K562 (cell line): Measurements from ENCODE around the gene TRIM47. TPM values are rescaled to one million over a fixed set of nuclear protein-coding genes. Genes with fewer than 3 reads are reported as not detected.

Experiments used
- ATAC-seq: fragments of 200-7000 bp; cut with Tn5 transposase; 3 replicates; pipeline ENCODE4 v1.9.1; 2020; ENCODE audit warnings: moderate library complexity
- BruUV-seq: library from RNA; stranded (reverse); fragments of 400-500 nt; replicated peaks from 2 replicates; lab custom pipeline; 2021; lab: Mats Ljungman, UMichigan
- CTCF ChIA-PET: fragments of 300-600 bp; formaldehyde crosslinking; extraction: SDS; loops from one replicate; lab custom pipeline; 2021; ENCODE audit warnings: low intra/inter-chr PET ratio; lab: Yijun Ruan, JAX
- POLR2A ChIA-PET: fragments of 300-600, 350-650 bp; sonication (Branson Sonifier 250); formaldehyde crosslinking; extraction: SDS; loops from one replicate; lab custom pipeline; 2021; ENCODE audit warnings: antibody characterized with exemption, inconsistent platforms; lab: Yijun Ruan, JAX
- DNase-seq, 4 experiments: peaks; one replicate each; pipeline versions ENCODE4 v3.0.0 to v3.0.0-alpha.2; 2011 to 2018; ENCODE audit warnings: low spot score in 3 of 4, mixed read lengths in 3 of 4; ENCODE audit errors: extremely low read depth in 1 of 4
- FAIRE-seq: peaks from 2 replicates; lab custom pipeline; 2011; peaks lifted over from hg19 to GRCh38; lab: Jason Lieb, UNC
- H2AFZ ChIP-seq: 2 replicates; pipeline ENCODE4 v1.6.0; 2011; ENCODE audit warnings: low read depth, low read length, control low read depth, inconsistent platforms
- H3K27ac ChIP-seq: fragments of 200-600 bp; 3 replicates; pipeline ENCODE4 v1.8.0; 2011; ENCODE audit warnings: low read depth, mild to moderate bottlenecking, control low read depth, inconsistent platforms, low read length, moderate library complexity, mixed read lengths; ENCODE audit errors: extremely low read depth
- H3K27me3 ChIP-seq, 2 experiments: fragments of 300-600 bp in 1 of 2; 2 replicates in 1 of 2; 3 replicates in 1 of 2; pipeline versions ENCODE4 v1.6.0 to v1.8.0; 2011; ENCODE audit warnings: inconsistent platforms in 2 of 2, low read length in 2 of 2, mild to moderate bottlenecking in 1 of 2, mixed read lengths in 1 of 2, moderate library complexity in 1 of 2; ENCODE audit not compliant: control insufficient read depth in 2 of 2, insufficient read depth in 2 of 2
- H3K36me3 ChIP-seq: fragments of 300-600 bp; 3 replicates; pipeline ENCODE4 v1.8.0; 2011; ENCODE audit warnings: mild to moderate bottlenecking, low read length, inconsistent platforms; ENCODE audit not compliant: control insufficient read depth, insufficient read depth
- H3K4me1 ChIP-seq, 2 experiments: fragments of 200-600 bp in 1 of 2; replicated peaks in 1 of 2; 2 replicates in 1 of 2; 3 replicates in 1 of 2; pipeline versions ENCODE4 v1.5.1 to v1.8.0; 2011; ENCODE audit warnings: inconsistent platforms in 2 of 2, low read length in 2 of 2, mild to moderate bottlenecking in 1 of 2, mixed read lengths in 1 of 2, moderate library complexity in 1 of 2; ENCODE audit not compliant: control insufficient read depth in 2 of 2, insufficient read depth in 2 of 2
- H3K4me2 ChIP-seq: 2 replicates; pipeline ENCODE4 v1.6.1; 2011; ENCODE audit warnings: low read length, control low read depth, inconsistent platforms, mixed read lengths; ENCODE audit not compliant: insufficient read depth
- H3K4me3 ChIP-seq: fragments of 200-600 bp; sonication (generic), shearing (Covaris generic); 2 replicates; pipeline ENCODE4 v1.5.1; 2016; ENCODE audit warnings: control low read depth, inconsistent platforms
- H3K79me2 ChIP-seq: fragments of 200-600 bp; 3 replicates; pipeline ENCODE4 v1.8.0; 2011; ENCODE audit warnings: low read length, inconsistent platforms; ENCODE audit not compliant: control insufficient read depth, insufficient read depth
- H3K9ac ChIP-seq, 2 experiments: 2 replicates each; pipeline versions ENCODE4 v1.6.0 to v1.6.1; 2011; ENCODE audit warnings: low read depth in 2 of 2, low read length in 2 of 2, control low read depth in 1 of 2, inconsistent platforms in 1 of 2, mild to moderate bottlenecking in 1 of 2, mixed read lengths in 1 of 2; ENCODE audit not compliant: insufficient read depth in 1 of 2
- H3K9me1 ChIP-seq: one replicate; pipeline ENCODE4 v1.6.0; 2011; ENCODE audit warnings: inconsistent platforms, mild to moderate bottlenecking, low read length, moderate library complexity; ENCODE audit not compliant: control insufficient read depth, insufficient read depth
- H3K9me3 ChIP-seq: replicated peaks from 2 replicates; pipeline ENCODE4 v1.5.1; 2011; ENCODE audit warnings: low read depth, low read length, inconsistent platforms; ENCODE audit not compliant: control insufficient read depth, insufficient read depth
- H4K20me1 ChIP-seq: replicated peaks from 2 replicates; pipeline ENCODE4 v1.6.1; 2011; ENCODE audit warnings: low read length, inconsistent platforms, mixed read lengths; ENCODE audit not compliant: control insufficient read depth, insufficient read depth
- CUX1 ChIP-seq: fragments of 200-800 bp; sonication (Bioruptor generic); IDR thresholded peaks from 2 replicates; pipeline ENCODE4 v1.6.1; 2016; ENCODE audit warnings: missing genetic modification characterization, missing compliant biosample characterization
- KLF6 ChIP-seq: fragments of 250-450 bp; sonication (Bioruptor Pico); IDR thresholded peaks from 2 replicates; pipeline ENCODE4 v1.4.0; 2020; ENCODE audit warnings: mild to moderate bottlenecking, moderate library complexity, borderline replicate concordance
- MTA3 ChIP-seq: fragments of 450-650 bp; formaldehyde crosslinking; IDR thresholded peaks from 2 replicates; pipeline ENCODE4 v1.6.1; 2017; ENCODE audit warnings: mild to moderate bottlenecking, borderline replicate concordance
- NFIC ChIP-seq: fragments of 450-650 bp; IDR thresholded peaks from 2 replicates; pipeline ENCODE4 v1.6.1; 2017; ENCODE audit warnings: mild to moderate bottlenecking, inconsistent platforms
- POLR2G ChIP-seq: fragments of 200-400 bp; formaldehyde crosslinking; IDR thresholded peaks from 2 replicates; pipeline ENCODE4 v1.6.1; 2017; ENCODE audit warnings: low read depth, mild to moderate bottlenecking, antibody characterized with exemption, low read length, moderate library complexity
- RBFOX2 ChIP-seq: fragments of 200-400 bp; formaldehyde crosslinking; IDR thresholded peaks from 2 replicates; pipeline ENCODE4 v1.6.1; 2017; ENCODE audit warnings: low read depth, mild to moderate bottlenecking, low read length, moderate library complexity
- SMC3 ChIP-seq: conservative IDR thresholded peaks from 2 replicates; pipeline ENCODE4 v1.6.1; 2011; ENCODE audit warnings: low read depth, low read length, improper control_type of control experiment; ENCODE audit not compliant: insufficient read depth
- SUPT5H ChIP-seq: fragments of 450-650 bp; IDR thresholded peaks from 2 replicates; pipeline ENCODE4 v1.6.1; 2016
- XRCC5 ChIP-seq: fragments of 200-400 bp; formaldehyde crosslinking; IDR thresholded peaks from 2 replicates; pipeline ENCODE4 v1.6.1; 2017; ENCODE audit warnings: low read depth, mild to moderate bottlenecking, low read length
- ZBTB33 ChIP-seq: sonication (generic); formaldehyde crosslinking; IDR thresholded peaks from 2 replicates; pipeline ENCODE4 v1.8.1; 2023; ENCODE audit warnings: mild to moderate bottlenecking, missing genetic modification reagents
- ZNF79 ChIP-seq: fragments of 250-450 bp; sonication (Bioruptor Pico); IDR thresholded peaks from 2 replicates; pipeline ENCODE4 v1.4.0; 2020; ENCODE audit warnings: low read depth, mild to moderate bottlenecking, moderate library complexity
- WGBS: fragments of 100-300 bp; shearing (Covaris generic); methylation state at CpG from one replicate; pipeline ENCODE4 v1.1.6; 2016; ENCODE audit warnings: low coverage, mixed read lengths; ENCODE audit not compliant: insufficient coverage; ENCODE audit errors: missing lambda C conversion rate; 5-methylcytosine and 5-hydroxymethylcytosine counted together
- in situ Hi-C: fragments of 300-500 bp; cut with MboI; formaldehyde crosslinking; loops from 4 replicates; pipeline ENCODE4 v1.15.0; 2018; ENCODE audit warnings: inconsistent platforms, mixed read lengths
- intact Hi-C: fragments of 100-400 bp; cut with micrococcal nuclease; formaldehyde crosslinking; loops from 2 replicates; pipeline ENCODE4 v1.14.2; 2022
- polyA plus RNA-seq, 8 experiments: library from polyadenylated mRNA; depleted of rRNA in 4 of 8; stranded (reverse) in 5 of 8; unstranded in 3 of 8; fragments of >200 nt; fragmentation: Nextera tagmentation in 2 of 8; fragmentation: Illumina TruSeq in 1 of 8; extraction: Ambion mirVana in 2 of 8; extraction: Trizol in 1 of 8; gene quantifications; 2 replicates each; pipeline versions ENCODE4 v1.2.1 to v1.2.3, GENCODE V29; 2011 to 2014; ENCODE audit warnings: inconsistent platforms in 1 of 8, missing spikeins in 1 of 8
- total RNA-seq, 7 experiments: library from RNA; depleted of rRNA in 6 of 7; stranded (reverse); fragments of >200 nt in 6 of 7; fragmentation: Illumina TruSeq in 2 of 7; extraction: Trizol in 2 of 7; gene quantifications; 2 replicates each; pipeline versions ENCODE4 v1.2.1 to v1.2.3, GENCODE V29; 2011 to 2021; ENCODE audit warnings: low replicate concordance in 1 of 7

TRIM47 gene
- total and polyA plus RNA-seq, 9 of the 15 experiments (the other 6 are each of a cell fraction or from before 2014, with no cell fraction given) = 0.56 to 6.1 (median 3.2) TPM

GRCh38 chr17:75834928-75835653 lies 43.3 kb downstream of the TRIM47 start:
- intact Hi-C loops = no loop called here
- in situ Hi-C loops = no loop called here
- Histone ChIP-seq H3K9me3 (no peaks in the 10 kb centered on the region), H3K4me3 (no peak overlapping the region), H2AFZ (no peak overlapping the region), H3K9me1 (no peaks in the 10 kb centered on the region), H3K27me3 (no peaks in the 10 kb centered on the region), H3K27ac (no peak overlapping the region), H3K9ac (0 out of 4 replicates have a peak overlapping the region, but pooled peaks of 1 of the 2 experiments have one; percentile 56), H3K4me1 (peaks cover 0 to 56% of the 10 kb centered on the region in 2 experiments; a peak in 3 of 5 replicates), H3K4me2 (no peak overlapping the region), H3K36me3 (peaks cover 90% of the 10 kb centered on the region; the same call in 2 of the 3 replicates), H3K79me2 (peaks cover 6% of the 10 kb centered on the region; the same call in 2 of the 3 replicates), H4K20me1 (0 out of 2 replicates have a peak, but pooled peaks cover 4% of the 10 kb centered on the region)
- no peak for FAIRE-seq
- TF ChIP-seq RBFOX2 (peak; percentile 57; the same call in 1 of the 2 replicates), KLF6 (CRISPR knock-in tag) (no peak), NFIC (peak; percentile 53), MTA3 (no peak), XRCC5 (no peak), POLR2G (peak; percentile 62), ZBTB33 (CRISPR knock-in tag) (peak; percentile 49; the same call in 1 of the 2 replicates), ZNF79 (CRISPR knock-in tag) (no peak), SMC3 (no peak), CUX1 (CRISPR knock-in tag) (no peak), SUPT5H (0 out of 2 replicates have a peak, but pooled peaks have one; percentile 18)
- DNase-seq = peak in 3 of 4 experiments; percentile 58 to 62 (median 62)
- BruUV-seq = TSS peak; percentile 31
- CTCF ChIA-PET = no interaction called here
- ATAC-seq = peak; percentile 61
- POLR2A ChIA-PET = interaction anchor here (0.7 to 4.8 kb wide), 6 partner anchors 10 to 61 kb away, joined by 3 to 46 read pairs (median 6); partner anchors contain the start of gene UNC13D
- 94% methylated on average over 12 of the region's 24 CpGs for WGBS
